AG10803 (cell line): ENCODE data around the gene LRP5.
"Not testable (repeated sequence)": the region's sequence is repeated elsewhere in the genome, so short reads cannot be mapped to it uniquely, and the experiment has no call there.

Source experiments
- DNase-seq: peaks from one replicate; pipeline ENCODE4 v3.0.0; 2010; ENCODE audit warnings: low read depth
- H3K4me3 ChIP-seq: 2 replicates; pipeline ENCODE4 v1.5.1; 2011; ENCODE audit warnings: mild to moderate bottlenecking, low read length, control low read depth
- TF ChIP-seq, protein P1 (sequence below): conservative IDR thresholded peaks from 2 replicates; pipeline ENCODE4 v1.5.1; 2011; ENCODE audit warnings: mild to moderate bottlenecking, low read length, control low read depth, inconsistent platforms

Gene LRP5

DNA sequence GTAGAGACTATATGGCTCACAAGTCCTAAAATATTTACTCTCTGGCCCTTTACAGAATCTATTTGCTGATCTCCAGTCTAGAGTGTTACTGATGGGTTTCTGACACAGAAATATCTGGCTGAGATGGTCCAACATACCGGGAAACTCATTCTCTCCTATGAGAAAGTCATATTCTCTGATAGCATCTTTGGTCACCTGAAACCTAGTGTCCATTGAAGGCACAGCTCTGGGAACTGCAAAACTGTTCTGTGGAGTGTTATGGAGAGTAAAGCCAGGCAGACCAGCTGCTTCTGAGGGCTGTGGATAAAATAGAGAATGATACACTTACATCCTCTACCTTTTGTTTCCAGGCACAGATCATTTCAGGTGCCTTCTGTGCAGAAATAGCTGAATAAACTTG lies 38.1 kb upstream of the LRP5 start:
- DNase-seq, result no peak
- no peak overlapping the region for H3K4me3 ChIP-seq
- TF ChIP-seq, protein P1, sequence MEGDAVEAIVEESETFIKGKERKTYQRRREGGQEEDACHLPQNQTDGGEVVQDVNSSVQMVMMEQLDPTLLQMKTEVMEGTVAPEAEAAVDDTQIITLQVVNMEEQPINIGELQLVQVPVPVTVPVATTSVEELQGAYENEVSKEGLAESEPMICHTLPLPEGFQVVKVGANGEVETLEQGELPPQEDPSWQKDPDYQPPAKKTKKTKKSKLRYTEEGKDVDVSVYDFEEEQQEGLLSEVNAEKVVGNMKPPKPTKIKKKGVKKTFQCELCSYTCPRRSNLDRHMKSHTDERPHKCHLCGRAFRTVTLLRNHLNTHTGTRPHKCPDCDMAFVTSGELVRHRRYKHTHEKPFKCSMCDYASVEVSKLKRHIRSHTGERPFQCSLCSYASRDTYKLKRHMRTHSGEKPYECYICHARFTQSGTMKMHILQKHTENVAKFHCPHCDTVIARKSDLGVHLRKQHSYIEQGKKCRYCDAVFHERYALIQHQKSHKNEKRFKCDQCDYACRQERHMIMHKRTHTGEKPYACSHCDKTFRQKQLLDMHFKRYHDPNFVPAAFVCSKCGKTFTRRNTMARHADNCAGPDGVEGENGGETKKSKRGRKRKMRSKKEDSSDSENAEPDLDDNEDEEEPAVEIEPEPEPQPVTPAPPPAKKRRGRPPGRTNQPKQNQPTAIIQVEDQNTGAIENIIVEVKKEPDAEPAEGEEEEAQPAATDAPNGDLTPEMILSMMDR, result no peak

DNA sequence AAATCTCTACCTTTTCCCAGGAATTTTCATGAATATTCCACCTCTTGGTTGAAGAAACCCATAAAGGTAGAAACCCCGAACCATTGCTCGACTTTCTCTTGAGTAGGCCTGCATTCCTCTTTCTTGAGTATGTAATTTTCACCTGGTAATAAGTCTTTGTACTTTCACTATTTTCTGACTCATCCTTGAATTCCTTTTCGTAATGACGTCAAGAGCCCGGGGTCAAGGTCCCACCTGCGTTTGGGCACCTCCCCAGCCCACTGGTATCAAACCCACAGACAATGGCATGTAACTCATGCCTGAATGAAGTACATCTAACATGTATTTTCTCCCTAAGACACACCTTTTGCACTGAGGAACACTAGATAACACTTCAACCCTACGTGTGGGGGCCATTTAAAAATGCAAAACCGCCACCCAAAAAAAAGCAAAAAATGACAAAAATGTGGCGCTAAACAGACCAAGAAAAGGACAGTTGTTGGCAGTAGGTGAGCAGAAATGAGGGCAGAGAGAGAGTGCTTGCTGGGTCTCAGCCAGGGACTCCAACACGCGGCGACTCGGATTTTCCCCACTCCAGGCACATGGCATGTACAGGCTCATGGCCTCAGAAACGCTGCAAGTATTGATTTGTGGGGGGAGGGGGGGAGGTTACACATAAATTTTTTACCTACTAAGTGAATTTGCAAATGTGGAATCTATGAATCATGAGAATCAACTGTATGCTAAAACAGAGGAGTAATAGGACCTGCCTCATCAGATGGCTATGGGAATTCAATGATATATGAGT lies 36.5 kb upstream of the LRP5 start:
- no peak for DNase-seq
- TF ChIP-seq, protein P1, result no peak
- no peak overlapping the region for H3K4me3 ChIP-seq

DNA sequence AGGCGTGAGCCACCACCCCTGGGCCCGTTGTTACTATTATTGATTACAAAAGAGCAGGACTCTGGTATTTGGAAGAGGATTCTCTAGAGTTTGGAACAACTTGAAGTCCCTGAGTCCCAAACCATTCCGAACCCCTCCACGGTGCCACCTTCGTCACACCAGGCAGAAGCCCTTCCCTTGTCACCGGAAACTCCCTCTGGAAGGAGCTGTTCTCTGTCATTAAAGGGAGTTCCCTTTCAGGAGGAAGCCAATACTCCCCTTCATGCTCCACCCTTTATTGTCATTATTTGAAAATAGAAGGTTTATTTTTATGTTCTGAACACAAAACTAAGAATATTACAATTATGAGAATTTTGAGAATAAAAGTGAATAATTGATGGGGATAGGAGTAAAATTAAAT lies 35.5 kb upstream of the LRP5 start:
- TF ChIP-seq, protein P1, result no peak
- H3K4me3 ChIP-seq, result no peak overlapping the region
- DNase-seq, result no peak

DNA sequence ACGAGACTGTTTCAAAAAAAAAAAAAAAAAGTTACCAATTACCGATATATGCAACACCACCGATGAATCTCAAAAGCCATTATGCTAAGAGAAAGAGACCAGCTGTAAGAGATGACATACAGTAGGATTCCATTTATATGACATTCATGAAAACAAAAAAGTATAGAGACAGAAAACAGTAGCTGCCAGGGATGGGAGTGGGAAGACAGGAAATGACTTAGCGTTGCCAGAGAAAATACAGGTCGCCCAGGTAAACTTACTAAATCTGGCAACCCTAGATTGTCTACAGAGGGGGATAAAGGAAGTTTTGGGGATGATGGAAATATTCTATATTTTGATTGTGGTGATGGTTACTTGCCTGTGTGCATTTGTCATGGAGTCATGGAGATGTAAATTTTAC lies 32.7 kb upstream of the LRP5 start:
- DNase-seq, result no peak
- no peak overlapping the region for H3K4me3 ChIP-seq
- TF ChIP-seq, protein P1, result no peak

DNA sequence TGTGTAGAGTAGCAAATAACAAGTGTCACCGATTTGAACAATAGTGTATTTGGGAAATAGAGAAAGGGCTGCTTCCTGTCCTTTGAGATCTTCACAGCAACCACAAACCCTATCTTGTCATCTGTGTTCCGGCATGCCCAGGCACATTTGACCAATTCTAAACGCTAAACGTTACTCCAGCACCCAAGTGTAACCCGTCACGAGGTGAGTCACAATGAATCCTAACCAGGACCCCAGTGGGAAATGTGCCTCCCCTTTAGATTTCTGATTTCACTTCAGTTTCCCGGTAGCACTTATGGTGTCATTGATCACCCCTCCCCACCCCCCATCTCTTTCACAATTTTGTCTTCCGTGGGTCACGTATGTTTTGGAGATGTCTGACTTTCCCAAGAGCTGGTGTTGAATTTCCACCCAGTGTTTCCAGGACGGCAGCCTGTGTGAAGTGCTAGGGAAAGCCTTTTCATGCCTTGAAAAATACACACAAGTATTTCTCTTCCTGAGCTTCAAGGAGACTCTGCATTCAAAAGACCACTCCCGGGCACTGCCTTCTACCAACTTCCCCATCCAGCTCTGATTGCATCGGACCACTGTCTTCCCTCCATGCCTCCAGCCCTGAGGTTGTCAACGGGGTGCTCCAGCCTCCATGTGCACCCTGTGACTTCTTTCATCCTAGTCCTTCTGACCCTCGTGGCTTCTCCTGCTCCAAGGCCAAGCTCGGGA lies 30.1 kb upstream of the LRP5 start:
- H3K4me3 ChIP-seq, result no peak overlapping the region
- DNase-seq, result no peak
- TF ChIP-seq, protein P1, result no peak

DNA sequence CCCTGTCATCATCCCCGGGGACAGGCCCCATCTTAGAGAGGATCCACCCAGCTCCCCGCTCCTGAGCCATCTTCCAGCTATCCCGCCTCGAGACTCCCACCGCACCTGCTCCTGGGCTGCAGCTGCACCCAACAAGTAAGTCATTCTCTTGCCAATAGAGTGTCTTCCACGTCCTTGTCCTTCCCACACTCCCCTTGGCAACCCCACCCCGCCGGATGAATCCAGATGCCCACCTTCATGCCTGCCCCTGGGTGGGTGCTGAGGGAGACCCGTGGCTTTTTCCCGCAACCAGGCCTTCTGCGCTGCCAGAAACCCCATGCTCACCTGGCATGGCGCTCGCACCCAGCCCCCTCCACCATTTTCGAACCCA lies 29.5 kb upstream of the LRP5 start:
- no peak for DNase-seq
- no peak overlapping the region for H3K4me3 ChIP-seq

DNA sequence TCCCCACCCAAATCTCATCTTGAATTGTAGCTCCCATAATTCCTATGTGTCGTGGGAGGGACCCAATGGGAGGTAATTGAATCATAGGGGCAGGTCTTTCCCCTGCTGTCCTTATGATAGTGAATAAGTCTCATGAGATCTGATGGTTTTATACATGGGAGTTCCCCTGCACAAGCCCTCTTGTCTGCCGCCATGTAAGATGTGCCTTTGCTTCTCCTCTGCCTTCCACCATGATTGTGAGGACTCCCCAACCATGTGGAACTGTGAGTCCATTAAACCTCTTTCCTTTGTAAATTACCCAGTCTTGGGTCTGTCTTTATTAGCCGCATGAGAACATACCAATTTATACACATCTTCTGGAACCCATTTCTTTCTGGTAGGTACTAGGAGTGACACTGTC lies 27.8 kb upstream of the LRP5 start:
- H3K4me3 ChIP-seq, DNase-seq: not testable (repeated sequence)

More for the DNA sequence above, 29.5 kb upstream of the LRP5 start:
- TF ChIP-seq, protein P1, result no peak
